ENCODE data around the gene NAPSA. TPM values are rescaled to one million over a fixed set of nuclear protein-coding genes. Genes with fewer than 3 reads are reported as not detected.
A peak's percentile ranks its signal among the peaks of the same experiment; 100 is the strongest.

The NAPSA gene
- total RNA-seq, 1 donor from 2014 or later, result not detected

DNA sequence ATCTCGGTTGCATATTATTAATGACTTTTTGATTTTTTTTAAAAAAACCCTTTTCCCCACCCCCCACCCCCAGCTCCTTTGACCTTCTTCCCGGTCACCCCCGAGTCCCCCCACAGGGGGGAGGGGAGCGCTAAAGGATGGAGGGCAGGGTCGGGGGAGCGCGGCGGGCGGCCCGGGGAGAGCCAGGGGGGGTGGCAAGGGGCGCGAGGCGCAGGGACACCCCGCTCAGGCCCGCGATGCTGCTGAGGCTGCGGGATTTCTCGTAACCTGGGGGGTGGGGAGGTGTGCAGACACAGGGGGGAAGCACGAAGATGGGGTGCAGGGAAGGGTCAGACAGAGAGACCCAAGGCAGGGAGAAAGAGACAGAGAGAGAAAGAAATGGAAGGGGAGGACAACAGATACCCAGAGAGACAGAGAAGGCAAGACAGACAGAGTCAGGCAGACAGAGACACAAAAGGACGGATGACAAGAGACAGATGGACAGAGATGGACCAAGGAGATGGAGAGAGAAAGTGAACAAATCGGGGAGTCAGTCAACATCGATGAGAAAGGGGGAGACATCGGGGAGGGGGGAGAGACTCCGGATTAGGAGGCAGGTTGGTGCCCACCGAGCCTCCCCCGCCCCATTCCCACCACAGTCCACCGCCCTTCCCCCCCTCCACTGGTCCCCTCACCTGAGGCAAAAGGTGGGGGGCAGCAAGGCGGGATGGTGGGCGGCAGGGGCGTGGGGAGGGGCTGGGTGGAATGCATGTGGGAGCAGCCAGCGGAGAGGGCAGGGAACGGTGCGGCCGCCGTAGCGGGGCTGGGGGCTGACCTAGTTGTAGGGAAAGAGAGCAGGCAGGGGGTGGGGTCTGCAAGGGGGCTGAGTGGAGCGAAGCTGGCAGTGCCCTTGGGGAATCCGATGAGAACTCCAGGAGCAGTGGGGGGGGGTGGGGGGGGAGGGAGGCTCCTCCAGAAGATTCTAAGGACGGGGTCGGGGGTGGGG, 50.4 kb downstream of the NAPSA start:
- H3K27ac Mint-ChIP-seq (ENCODE audit: unreplicated experiment), result no peak overlapping the region
- Histone ChIP-seq H3K36me3 (ENCODE audit: insufficient read depth, low read length) (no peaks in the 10 kb centered on the region), H3K27ac (ENCODE audit: low read depth, low read length) (no peak overlapping the region), H3K4me2 (ENCODE audit: low read length) (no peak overlapping the region), H3K27me3 (ENCODE audit: insufficient read depth, low read length) (peaks cover 14% of the 10 kb centered on the region), H3K4me3 (ENCODE audit: insufficient read depth, low read depth, low read length) (no peak overlapping the region), H3K9me3 (ENCODE audit: insufficient read depth, low read depth, low read length) (no peaks in the 10 kb centered on the region), H3K9ac (ENCODE audit: low read length) (no peak overlapping the region), H2AFZ (ENCODE audit: low read depth, low read length) (no peak overlapping the region), H3K79me2 (ENCODE audit: insufficient read depth, low read length) (no peaks in the 10 kb centered on the region), H3K4me1 (ENCODE audit: insufficient read depth, low read length) (no peaks in the 10 kb centered on the region), H4K20me1 (ENCODE audit: insufficient read depth, low read length) (no peaks in the 10 kb centered on the region)
- no peaks in the 10 kb centered on the region for H3K36me3 Mint-ChIP-seq (ENCODE audit: low read depth, unreplicated experiment)
- peaks cover 2% of the 10 kb centered on the region for H3K27me3 Mint-ChIP-seq (ENCODE audit: low read depth, unreplicated experiment)
- TF ChIP-seq, protein P1, sequence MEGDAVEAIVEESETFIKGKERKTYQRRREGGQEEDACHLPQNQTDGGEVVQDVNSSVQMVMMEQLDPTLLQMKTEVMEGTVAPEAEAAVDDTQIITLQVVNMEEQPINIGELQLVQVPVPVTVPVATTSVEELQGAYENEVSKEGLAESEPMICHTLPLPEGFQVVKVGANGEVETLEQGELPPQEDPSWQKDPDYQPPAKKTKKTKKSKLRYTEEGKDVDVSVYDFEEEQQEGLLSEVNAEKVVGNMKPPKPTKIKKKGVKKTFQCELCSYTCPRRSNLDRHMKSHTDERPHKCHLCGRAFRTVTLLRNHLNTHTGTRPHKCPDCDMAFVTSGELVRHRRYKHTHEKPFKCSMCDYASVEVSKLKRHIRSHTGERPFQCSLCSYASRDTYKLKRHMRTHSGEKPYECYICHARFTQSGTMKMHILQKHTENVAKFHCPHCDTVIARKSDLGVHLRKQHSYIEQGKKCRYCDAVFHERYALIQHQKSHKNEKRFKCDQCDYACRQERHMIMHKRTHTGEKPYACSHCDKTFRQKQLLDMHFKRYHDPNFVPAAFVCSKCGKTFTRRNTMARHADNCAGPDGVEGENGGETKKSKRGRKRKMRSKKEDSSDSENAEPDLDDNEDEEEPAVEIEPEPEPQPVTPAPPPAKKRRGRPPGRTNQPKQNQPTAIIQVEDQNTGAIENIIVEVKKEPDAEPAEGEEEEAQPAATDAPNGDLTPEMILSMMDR (IDR thresholded peaks at IDR 0.05; ENCODE audit: insufficient read depth, low read depth, low read length), result no peak
- peak; percentile 31 for TF ChIP-seq EZH2 (IDR thresholded peaks at IDR 0.05; ENCODE audit: insufficient read depth, low read length)
- H3K9me3 Mint-ChIP-seq (ENCODE audit: unreplicated experiment), result peaks cover 5% of the 10 kb centered on the region
- no peak overlapping the region for H3K4me3 Mint-ChIP-seq (ENCODE audit: unreplicated experiment)
- DNase-seq (ENCODE audit: low read depth) (no peak), FAIRE-seq (no peak)
- H3K4me1 Mint-ChIP-seq (ENCODE audit: low read depth, unreplicated experiment), result no peaks in the 10 kb centered on the region

DNA sequence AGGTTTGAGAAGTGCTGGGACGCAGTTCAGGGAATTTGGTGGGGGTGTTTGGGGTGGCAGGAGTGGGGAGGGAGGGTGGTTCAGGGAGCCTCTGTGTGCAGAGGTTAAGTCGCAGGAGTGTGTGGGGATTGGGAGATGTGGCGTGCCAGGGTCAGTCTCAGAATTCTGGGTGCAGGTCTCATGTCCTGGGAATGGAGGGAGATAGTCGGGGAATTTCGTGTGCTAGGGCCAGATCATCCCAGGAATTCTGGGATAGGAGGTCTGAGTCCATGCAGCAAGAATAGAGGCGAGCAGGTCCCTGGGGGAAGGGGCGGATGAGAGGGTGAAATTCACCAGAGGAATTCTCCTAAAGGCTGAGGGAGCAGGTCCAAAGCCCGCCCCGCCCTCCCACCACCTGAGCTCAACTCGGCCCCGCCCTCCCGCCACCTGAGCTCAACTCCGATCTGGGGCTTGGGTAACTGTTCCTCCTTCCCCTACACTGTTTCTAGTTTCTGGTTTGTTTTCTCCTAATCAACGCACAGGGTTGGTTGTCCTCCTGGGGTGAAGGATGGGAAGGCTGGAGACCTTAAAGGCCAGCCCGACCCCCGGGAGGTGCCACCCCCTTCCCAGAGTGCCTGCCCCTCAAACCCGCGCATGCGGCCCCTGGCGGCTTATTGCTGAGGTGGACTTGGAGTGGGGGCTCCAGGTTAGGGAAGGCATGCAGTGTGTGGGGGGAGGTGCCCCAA, 51.5 kb downstream of the NAPSA start:
- DNase-seq (ENCODE audit: low read depth) (no peak), FAIRE-seq (no peak)
- no peak overlapping the region for H3K27ac ChIP-seq (ENCODE audit: low read depth, low read length)
- H2AFZ ChIP-seq (ENCODE audit: low read depth, low read length), result no peak overlapping the region
- H3K27ac Mint-ChIP-seq (ENCODE audit: unreplicated experiment), result no peak overlapping the region
- no peaks in the 10 kb centered on the region for H3K36me3 Mint-ChIP-seq (ENCODE audit: low read depth, unreplicated experiment)
- no peak overlapping the region for H3K4me3 Mint-ChIP-seq (ENCODE audit: unreplicated experiment)
- H3K79me2 ChIP-seq (ENCODE audit: insufficient read depth, low read length), result no peaks in the 10 kb centered on the region
- H3K4me1 ChIP-seq (ENCODE audit: insufficient read depth, low read length), result no peaks in the 10 kb centered on the region
- no peaks in the 10 kb centered on the region for H3K4me1 Mint-ChIP-seq (ENCODE audit: low read depth, unreplicated experiment)
- peaks cover 14% of the 10 kb centered on the region for H3K27me3 ChIP-seq (ENCODE audit: insufficient read depth, low read length)
- no peaks in the 10 kb centered on the region for H4K20me1 ChIP-seq (ENCODE audit: insufficient read depth, low read length)
- no peaks in the 10 kb centered on the region for H3K9me3 ChIP-seq (ENCODE audit: insufficient read depth, low read depth, low read length)
- peaks cover 5% of the 10 kb centered on the region for H3K9me3 Mint-ChIP-seq (ENCODE audit: unreplicated experiment)
- no peaks in the 10 kb centered on the region for H3K36me3 ChIP-seq (ENCODE audit: insufficient read depth, low read length)
- H3K4me3 ChIP-seq (ENCODE audit: insufficient read depth, low read depth, low read length), result no peak overlapping the region
- H3K4me2 ChIP-seq (ENCODE audit: low read length), result no peak overlapping the region
- peak; percentile 23 for TF ChIP-seq EZH2 (IDR thresholded peaks at IDR 0.05; ENCODE audit: insufficient read depth, low read length)
- TF ChIP-seq, protein P1 (IDR thresholded peaks at IDR 0.05; ENCODE audit: insufficient read depth, low read depth, low read length), result no peak
- H3K27me3 Mint-ChIP-seq (ENCODE audit: low read depth, unreplicated experiment), result no peaks in the 10 kb centered on the region
- no peak overlapping the region for H3K9ac ChIP-seq (ENCODE audit: low read length)

Data from astrocyte (in vitro differentiated cells and primary cell).